ENCODE results near the gene NKAIN2. TPM values are rescaled to one million over a fixed set of nuclear protein-coding genes. Genes with fewer than 3 reads are reported as not detected.

The NKAIN2 gene
- total and polyA plus RNA-seq, 7 donors, result under 0.01 to 4.4 (median 0.75) TPM; not detected in 1

GRCh38 chr6:124741341-124741740 is 937.7 kb downstream of the NKAIN2 start:
- no peaks in the 10 kb centered on the region for H3K27me3 ChIP-seq
- intact Hi-C loops (cut with DNase I), result no loop called here
- 91 to 92% methylated on average over 2 of the region's 2 CpGs for WGBS, 2 donors

GRCh38 chr6:124742971-124743370 is 939.3 kb downstream of the NKAIN2 start:
- no peaks in the 10 kb centered on the region for H3K4me1 ChIP-seq
- H3K36me3 ChIP-seq, result no peaks in the 10 kb centered on the region
- WGBS, 2 donors, result 11 to 46% methylated on average over 2 of the region's 2 CpGs
- H3K9me3 ChIP-seq, result no peaks in the 10 kb centered on the region
- no peak for TF ChIP-seq CTCF (IDR thresholded peaks at IDR 0.05)
- TF ChIP-seq EP300 (IDR thresholded peaks at IDR 0.05), result no peak
- TF ChIP-seq POLR2A (IDR thresholded peaks at IDR 0.05), result no peak
- no peak for TF ChIP-seq POLR2AphosphoS5 (IDR thresholded peaks at IDR 0.05)
- H3K27ac ChIP-seq, result no peak overlapping the region
- no peak overlapping the region for H3K4me3 ChIP-seq
- intact Hi-C loops (cut with DNase I), result no loop called here
- no peak for DNase-seq
- no peaks in the 10 kb centered on the region for H3K27me3 ChIP-seq

More at GRCh38 chr6:124741341-124741740, 937.7 kb downstream of the NKAIN2 start:
- TF ChIP-seq POLR2A (IDR thresholded peaks at IDR 0.05) (no peak), CTCF (IDR thresholded peaks at IDR 0.05) (no peak), POLR2AphosphoS5 (IDR thresholded peaks at IDR 0.05) (no peak), EP300 (IDR thresholded peaks at IDR 0.05) (no peak)
- H3K9me3 ChIP-seq, result no peaks in the 10 kb centered on the region
- no peaks in the 10 kb centered on the region for H3K4me1 ChIP-seq
- no peak overlapping the region for H3K4me3 ChIP-seq
- H3K36me3 ChIP-seq, result no peaks in the 10 kb centered on the region
- H3K27ac ChIP-seq, result no peak overlapping the region
- no peak for DNase-seq

GRCh38 chr6:124743420-124743819 is 939.8 kb downstream of the NKAIN2 start:
- DNase-seq, result no peak
- TF ChIP-seq POLR2A (IDR thresholded peaks at IDR 0.05) (no peak), EP300 (IDR thresholded peaks at IDR 0.05) (no peak), CTCF (IDR thresholded peaks at IDR 0.05) (no peak), POLR2AphosphoS5 (IDR thresholded peaks at IDR 0.05) (no peak)
- Histone ChIP-seq H3K4me1 (no peaks in the 10 kb centered on the region), H3K4me3 (no peak overlapping the region), H3K36me3 (no peaks in the 10 kb centered on the region), H3K27ac (no peak overlapping the region), H3K27me3 (no peaks in the 10 kb centered on the region), H3K9me3 (no peaks in the 10 kb centered on the region)
- 34 to 73% methylated on average over 2 of the region's 2 CpGs for WGBS, 2 donors
- intact Hi-C loops (cut with DNase I), result no loop called here

GRCh38 chr6:124747349-124747748 is 943.7 kb downstream of the NKAIN2 start:
- H3K36me3 ChIP-seq, result no peaks in the 10 kb centered on the region
- WGBS, 2 donors, result 55 to 70% methylated on average over 2 of the region's 2 CpGs
- intact Hi-C loops (cut with DNase I), result no loop called here
- H3K4me3 ChIP-seq, result no peak overlapping the region
- H3K27ac ChIP-seq, result no peak overlapping the region
- no peaks in the 10 kb centered on the region for H3K4me1 ChIP-seq
- no peaks in the 10 kb centered on the region for H3K9me3 ChIP-seq
- no peaks in the 10 kb centered on the region for H3K27me3 ChIP-seq
- no peak for DNase-seq
- TF ChIP-seq CTCF (IDR thresholded peaks at IDR 0.05) (no peak), POLR2A (IDR thresholded peaks at IDR 0.05) (no peak), EP300 (IDR thresholded peaks at IDR 0.05) (no peak), POLR2AphosphoS5 (IDR thresholded peaks at IDR 0.05) (no peak)

- DNase-seq, result no peak
- Histone ChIP-seq H3K9me3 (no peaks in the 10 kb centered on the region), H3K4me1 (no peaks in the 10 kb centered on the region), H3K27me3 (no peaks in the 10 kb centered on the region), H3K4me3 (no peak overlapping the region), H3K27ac (no peak overlapping the region), H3K36me3 (no peaks in the 10 kb centered on the region)
- 12 to 46% methylated on average over 2 of the region's 2 CpGs for WGBS, 2 donors
- intact Hi-C loops (cut with DNase I), result no loop called here
- TF ChIP-seq POLR2A (IDR thresholded peaks at IDR 0.05) (no peak), CTCF (IDR thresholded peaks at IDR 0.05) (no peak), POLR2AphosphoS5 (IDR thresholded peaks at IDR 0.05) (no peak), EP300 (IDR thresholded peaks at IDR 0.05) (no peak)
Measured at GRCh38 chr6:124748778-124749177, 945.1 kb downstream of the NKAIN2 start.

All from sigmoid colon (tissue), 7 donors.